Activated gamma-delta T cell (primary cell): Measurements from ENCODE around the gene AFDN.

Experiments
- DNase-seq: peaks from one replicate; lab custom pipeline; 2025; lab: John Stamatoyannopoulos, UW

The AFDN gene

GRCh38 chr6:167918548-167919278 lies 92.0 kb downstream of the AFDN start:
- DNase-seq, result no peak

- no peak for DNase-seq
Observed at GRCh38 chr6:167919349-167919748, 92.6 kb downstream of the AFDN start.

GRCh38 chr6:167920165-167920564 lies 93.5 kb downstream of the AFDN start:
- no peak for DNase-seq

GRCh38 chr6:167921831-167922230 lies 95.1 kb downstream of the AFDN start:
- no peak for DNase-seq

GRCh38 chr6:167925026-167925425 lies 98.3 kb downstream of the AFDN start:
- DNase-seq, result no peak

GRCh38 chr6:167927246-167927645 lies 100.5 kb downstream of the AFDN start:
- DNase-seq, result no peak

GRCh38 chr6:167928111-167928510 lies 101.4 kb downstream of the AFDN start:
- DNase-seq, result no peak

- no peak for DNase-seq
Observed at GRCh38 chr6:167930295-167930694, 103.6 kb downstream of the AFDN start.

GRCh38 chr6:167932468-167933276 lies 106.0 kb downstream of the AFDN start:
- DNase-seq, result no peak

- no peak for DNase-seq
Observed at GRCh38 chr6:167933290-167933689, 106.6 kb downstream of the AFDN start.

GRCh38 chr6:167933847-167934246 lies 107.1 kb downstream of the AFDN start:
- DNase-seq, result no peak

GRCh38 chr6:167934426-167934864 lies 107.7 kb downstream of the AFDN start:
- DNase-seq, result no peak

GRCh38 chr6:167936051-167936450 lies 109.3 kb downstream of the AFDN start:
- DNase-seq, result no peak

- no peak for DNase-seq
Observed at GRCh38 chr6:167937301-167937700, 110.6 kb downstream of the AFDN start.

- DNase-seq, result no peak
Observed at GRCh38 chr6:167937948-167938911, 111.5 kb downstream of the AFDN start.

- no peak for DNase-seq
Observed at GRCh38 chr6:167941822-167942221, 115.1 kb downstream of the AFDN start.

- DNase-seq, result no peak
Observed at GRCh38 chr6:167944130-167944529, 117.4 kb downstream of the AFDN start.

- DNase-seq, result no peak
Observed at GRCh38 chr6:167946007-167946406, 119.3 kb downstream of the AFDN start.

GRCh38 chr6:167946604-167947003 lies 119.9 kb downstream of the AFDN start:
- no peak for DNase-seq

GRCh38 chr6:167947716-167948115 lies 121.0 kb downstream of the AFDN start:
- DNase-seq, result no peak

GRCh38 chr6:167948716-167949115 lies 122.0 kb downstream of the AFDN start:
- DNase-seq, result no peak

GRCh38 chr6:167949121-167949684 lies 122.5 kb downstream of the AFDN start:
- no peak for DNase-seq
